Breast epithelium (tissue), 4 donors: ENCODE measurements around the gene FGFR3. TPM values are rescaled to one million over a fixed set of nuclear protein-coding genes. Genes with fewer than 3 reads are reported as not detected.
"Not testable (repeated sequence)": the region's sequence is repeated elsewhere in the genome, so short reads cannot be mapped to it uniquely, and the experiment has no call there.

Source experiments
- DNase-seq, 2 donors: peaks; one replicate each; pipeline ENCODE4 v3.0.0-alpha.2; 2019; ENCODE audit warnings: low spot score in 2 of 2
- H3K27ac ChIP-seq, 2 donors: fragments of 200-600 bp; sonication (generic) in 1 of 2; one replicate each; pipeline ENCODE4 v1.5.1; 2016 to 2019; ENCODE audit warnings: mild to moderate bottlenecking in 1 of 2
- H3K27me3 ChIP-seq, 2 donors: fragments of 200-600 bp; sonication (generic) in 1 of 2; one replicate each; pipeline versions ENCODE4 v1.5.1 to v1.6.0; 2017 to 2019; ENCODE audit warnings: control low read depth in 1 of 2, mild to moderate bottlenecking in 1 of 2
- H3K36me3 ChIP-seq: fragments of 200-600 bp; one replicate; pipeline ENCODE4 v1.5.1; 2019
- H3K4me1 ChIP-seq, 2 donors: fragments of 200-600 bp; sonication (generic); one replicate each; pipeline ENCODE4 v1.5.1; 2016 to 2019; ENCODE audit warnings: control low read depth in 1 of 2
- H3K4me3 ChIP-seq, 3 donors: fragments of 200-600 bp; sonication (generic); 1 replicate in 2 of 3; 2 replicates in 1 of 3; pipeline ENCODE4 v1.5.1; 2016 to 2019; ENCODE audit warnings: mild to moderate bottlenecking in 3 of 3, moderate library complexity in 2 of 3
- H3K9me3 ChIP-seq, 2 donors: fragments of 200-600 bp; sonication (generic) in 1 of 2; one replicate each; pipeline ENCODE4 v1.5.1; 2016 to 2019; ENCODE audit warnings: control low read depth in 1 of 2
- CTCF ChIP-seq, 3 donors: fragments of 450-650 bp; IDR thresholded peaks; one replicate each; pipeline ENCODE4 v1.5.1; 2016 to 2017; ENCODE audit warnings: antibody characterized with exemption in 3 of 3, mild to moderate bottlenecking in 3 of 3, moderate library complexity in 3 of 3
- POLR2A ChIP-seq: fragments of 450-650 bp; IDR thresholded peaks from one replicate; pipeline ENCODE4 v1.6.1; 2016; ENCODE audit warnings: antibody characterized with exemption, mild to moderate bottlenecking, moderate library complexity
- POLR2AphosphoS5 ChIP-seq, 3 donors: sonication (generic); formaldehyde crosslinking; IDR thresholded peaks; one replicate each; pipeline ENCODE4 v1.6.1; 2017; ENCODE audit warnings: antibody characterized with exemption in 3 of 3
- intact Hi-C: fragments of 100-400 bp; cut with DNase I; formaldehyde crosslinking; loops from one replicate; pipeline ENCODE4 v1.15.1; 2023; ENCODE audit warnings: low total_unique reads
- total RNA-seq, 3 donors: library from RNA; depleted of rRNA; stranded (reverse); fragments of >200 nt; gene quantifications; one replicate each; pipeline ENCODE4 v1.1.0, GENCODE V29; 2016

The FGFR3 gene
- total RNA-seq, 3 donors from 2014 or later: 0.80 to 3.5 (median 2.0) TPM

GRCh38 chr4:1842993-1843448, 49.9 kb downstream of the FGFR3 start:
- H3K4me1 ChIP-seq: no peaks in the 10 kb centered on the region
- H3K27me3 ChIP-seq: no peaks in the 10 kb centered on the region
- no peak overlapping the region for H3K27ac ChIP-seq
- intact Hi-C loops: no loop called here
- H3K36me3 ChIP-seq: no peaks in the 10 kb centered on the region
- H3K4me3 ChIP-seq: no peak overlapping the region
- DNase-seq: no peak
- TF ChIP-seq CTCF (IDR thresholded peaks at IDR 0.05): no peak
- no peaks in the 10 kb centered on the region for H3K9me3 ChIP-seq

- Histone ChIP-seq H3K4me1 (no peaks in the 10 kb centered on the region), H3K27ac (peak overlapping the region in 1 of 2 donors; percentile 5), H3K4me3 (no peak overlapping the region), H3K36me3 (no peaks in the 10 kb centered on the region), H3K27me3 (no peaks in the 10 kb centered on the region), H3K9me3 (no peaks in the 10 kb centered on the region)
- TF ChIP-seq CTCF (IDR thresholded peaks at IDR 0.05) (no peak), POLR2AphosphoS5 (IDR thresholded peaks at IDR 0.05) (no peak), POLR2A (no peak)
- intact Hi-C loops: no loop called here
- no peak for DNase-seq
Measured at GRCh38 chr4:1843852-1844251, 50.8 kb downstream of the FGFR3 start.

GRCh38 chr4:1844618-1845017, 51.5 kb downstream of the FGFR3 start:
- H3K36me3 ChIP-seq, H3K4me1 ChIP-seq, H3K27ac ChIP-seq, H3K9me3 ChIP-seq, H3K27me3 ChIP-seq, intact Hi-C loops, DNase-seq, H3K4me3 ChIP-seq: not testable (repeated sequence)

- no peak for TF ChIP-seq POLR2A
- no peak for TF ChIP-seq CTCF (IDR thresholded peaks at IDR 0.05)
- no peak for TF ChIP-seq POLR2AphosphoS5 (IDR thresholded peaks at IDR 0.05)
- Histone ChIP-seq H3K4me3 (no peak overlapping the region), H3K36me3 (no peaks in the 10 kb centered on the region)
Measured at GRCh38 chr4:1846580-1846979, 53.5 kb downstream of the FGFR3 start.

GRCh38 chr4:1850276-1850675, 57.2 kb downstream of the FGFR3 start:
- Histone ChIP-seq H3K27ac (no peak overlapping the region), H3K4me1 (no peaks in the 10 kb centered on the region), H3K27me3 (no peaks in the 10 kb centered on the region), H3K4me3 (no peak overlapping the region), H3K9me3 (no peaks in the 10 kb centered on the region), H3K36me3 (no peaks in the 10 kb centered on the region)
- TF ChIP-seq CTCF (IDR thresholded peaks at IDR 0.05): no peak
- TF ChIP-seq POLR2A: no peak
- intact Hi-C loops: no loop called here
- DNase-seq: no peak

More at GRCh38 chr4:1846580-1846979, 53.5 kb downstream of the FGFR3 start:
- H3K9me3 ChIP-seq: no peaks in the 10 kb centered on the region
- intact Hi-C loops: no loop called here
- no peaks in the 10 kb centered on the region for H3K4me1 ChIP-seq
- H3K27me3 ChIP-seq: no peaks in the 10 kb centered on the region
- H3K27ac ChIP-seq: no peak overlapping the region
- no peak for DNase-seq

GRCh38 chr4:1851160-1851559, 58.1 kb downstream of the FGFR3 start:
- H3K27me3 ChIP-seq: no peaks in the 10 kb centered on the region
- H3K27ac ChIP-seq: no peak overlapping the region
- H3K36me3 ChIP-seq: no peaks in the 10 kb centered on the region
- H3K9me3 ChIP-seq: no peaks in the 10 kb centered on the region
- TF ChIP-seq POLR2AphosphoS5 (IDR thresholded peaks at IDR 0.05) (no peak), POLR2A (no peak), CTCF (IDR thresholded peaks at IDR 0.05) (no peak)
- no peaks in the 10 kb centered on the region for H3K4me1 ChIP-seq
- intact Hi-C loops: no loop called here
- no peak overlapping the region for H3K4me3 ChIP-seq
- DNase-seq: no peak
